GM12878 (cell line): ENCODE data around the gene MBD3L2B. TPM values are rescaled to one million over a fixed set of nuclear protein-coding genes. Genes with fewer than 3 reads are reported as not detected.
"Not testable (repeated sequence)": the region's sequence is repeated elsewhere in the genome, so short reads cannot be mapped to it uniquely, and the experiment has no call there.

Experiments
- ATAC-seq: fragments of 200-7000 bp; cut with Tn5 transposase; 3 replicates; pipeline ENCODE4 v1.9.1; 2020; ENCODE audit warnings: mild to moderate bottlenecking, moderate library complexity
- BruUV-seq: library from RNA; stranded (reverse); fragments of 400-500 nt; replicated peaks from 2 replicates; lab custom pipeline; 2021; lab: Mats Ljungman, UMichigan
- CTCF ChIA-PET: fragments of 300-600 bp; sonication (Branson Sonifier 250); formaldehyde crosslinking; extraction: SDS; loops from one replicate; lab custom pipeline; 2021; ENCODE audit warnings: inconsistent platforms; lab: Yijun Ruan, JAX
- POLR2A ChIA-PET: fragments of 350-600 bp; formaldehyde crosslinking; extraction: SDS; loops from one replicate; lab custom pipeline; 2021; ENCODE audit warnings: inconsistent platforms; lab: Charles Lee
- RAD21 ChIA-PET: fragments of 300-600 bp; sonication (Branson Sonifier 250); formaldehyde crosslinking; loops from one replicate; lab custom pipeline; 2023; ENCODE audit warnings: antibody characterized with exemption; ENCODE audit not compliant: unreplicated experiment; lab: Charles Lee
- SMC1A ChIA-PET: fragments of 300-600 bp; sonication (Branson Sonifier 250); formaldehyde crosslinking; loops from one replicate; lab custom pipeline; 2023; ENCODE audit not compliant: unreplicated experiment, uncharacterized antibody; lab: Charles Lee
- DNase-seq: peaks from one replicate; pipeline ENCODE4 v3.0.0-alpha.2; 2011; ENCODE audit warnings: low read depth, low spot score
- FAIRE-seq: peaks from 3 replicates; lab custom pipeline; 2011; peaks lifted over from hg19 to GRCh38; lab: Jason Lieb, UNC
- H2AFZ ChIP-seq: 2 replicates; pipeline ENCODE4 v1.6.0; 2011; ENCODE audit warnings: low read depth, low read length, control low read depth; ENCODE audit not compliant: control insufficient read depth
- H3K27ac ChIP-seq: 2 replicates; pipeline ENCODE4 v1.5.1; 2011; ENCODE audit warnings: control low read depth; ENCODE audit not compliant: control insufficient read depth, insufficient read depth
- H3K27me3 ChIP-seq, 2 experiments: replicated peaks in 1 of 2; 2 replicates each; pipeline versions ENCODE4 v1.6.0 to v1.6.1; 2011; ENCODE audit warnings: low read length in 1 of 2; ENCODE audit not compliant: control insufficient read depth in 2 of 2, insufficient read depth in 2 of 2
- H3K36me3 ChIP-seq, 2 experiments: 2 replicates each; pipeline ENCODE4 v1.5.1; 2011; ENCODE audit warnings: low read length in 1 of 2; ENCODE audit not compliant: control insufficient read depth in 2 of 2, insufficient read depth in 2 of 2
- H3K4me1 ChIP-seq: 2 replicates; pipeline ENCODE4 v1.6.1; 2011; ENCODE audit warnings: mild to moderate bottlenecking, low read length, moderate library complexity, mixed read lengths; ENCODE audit not compliant: control insufficient read depth, insufficient read depth
- H3K4me2 ChIP-seq: 2 replicates; pipeline ENCODE4 v1.6.0; 2011; ENCODE audit warnings: control low read depth; ENCODE audit not compliant: control insufficient read depth, insufficient read depth
- H3K4me3 ChIP-seq: fragments of 200-600 bp; sonication (generic); 2 replicates; pipeline ENCODE4 v1.5.1; 2016
- H3K79me2 ChIP-seq: 2 replicates; pipeline ENCODE4 v1.6.0; 2011; ENCODE audit warnings: low read length; ENCODE audit not compliant: control insufficient read depth, insufficient read depth
- H3K9ac ChIP-seq: 2 replicates; pipeline ENCODE4 v1.8.0; 2011; ENCODE audit warnings: low read length, control low read depth, mixed read lengths; ENCODE audit not compliant: control insufficient read depth, insufficient read depth
- H3K9me3 ChIP-seq: replicated peaks from 3 replicates; pipeline ENCODE4 v1.5.1; 2011; ENCODE audit warnings: mild to moderate bottlenecking, low read length; ENCODE audit not compliant: control insufficient read depth, insufficient read depth
- H4K20me1 ChIP-seq: 2 replicates; pipeline ENCODE4 v1.6.0; 2011; ENCODE audit not compliant: control insufficient read depth, insufficient read depth
- WGBS: methylation state at CpG from one replicate; pipeline ENCODE4 v1.1.6; 2016; ENCODE audit warnings: low lambda C conversion rate; ENCODE audit not compliant: insufficient replicate concordance, insufficient coverage; ENCODE audit errors: missing lambda C conversion rate; 5-methylcytosine and 5-hydroxymethylcytosine counted together
- in situ Hi-C: fragments of 300-500 bp; cut with MboI; formaldehyde crosslinking; loops from 9 replicates; pipeline ENCODE4 v1.14.3; 2018; ENCODE audit warnings: mixed read lengths
- intact Hi-C: fragments of 100-400 bp; cut with micrococcal nuclease; formaldehyde crosslinking; loops from one replicate; pipeline ENCODE4 v1.14.2; 2022; ENCODE audit not compliant: unreplicated experiment
- polyA plus RNA-seq, 11 experiments: library from polyadenylated mRNA; depleted of rRNA in 4 of 11; unstranded in 6 of 11; stranded (reverse) in 5 of 11; fragments of >200 nt; fragmentation: Nextera tagmentation in 4 of 11; fragmentation: Illumina TruSeq in 1 of 11; extraction: Ambion mirVana in 4 of 11; extraction: Trizol in 1 of 11; gene quantifications; 1 replicate in 1 of 11; 2 replicates in 10 of 11; pipeline versions ENCODE4 v1.2.1 to v1.2.3, GENCODE V29; 2011 to 2016; ENCODE audit warnings: inconsistent platforms in 2 of 11, missing spikeins in 2 of 11, low read depth in 1 of 11
- total RNA-seq, 4 experiments: library from RNA; depleted of rRNA in 3 of 4; stranded (reverse); fragments of >200 nt in 3 of 4; fragmentation: Illumina TruSeq in 1 of 4; extraction: Trizol in 1 of 4; gene quantifications; 2 replicates each; pipeline versions ENCODE4 v1.2.1 to v1.2.3, GENCODE V29; 2013 to 2021

Gene MBD3L2B
- total and polyA plus RNA-seq, 10 of the 15 experiments (the other 5 are each of a cell fraction or from before 2014, with no cell fraction given), result 0.10 TPM; not detected in 9

- H3K36me3 ChIP-seq, POLR2A ChIA-PET: not testable (repeated sequence)
Observed at GRCh38 chr19:7058576-7058975, 37.3 kb upstream of the MBD3L2B start, which contains the start of gene MBD3L3. Gene MBD3L3, minus strand, starts transcription at chr19:7058676. Its CDS starts 71 bp downstream, at chr19:7058605.

GRCh38 chr19:7056371-7056770, 35.1 kb upstream of the MBD3L2B start:
- CTCF ChIA-PET, intact Hi-C loops, H3K27ac ChIP-seq, H3K9me3 ChIP-seq, ATAC-seq, H3K9ac ChIP-seq, H3K4me2 ChIP-seq, H3K27me3 ChIP-seq, H2AFZ ChIP-seq, H4K20me1 ChIP-seq, BruUV-seq, DNase-seq, SMC1A ChIA-PET, H3K4me3 ChIP-seq, H3K36me3 ChIP-seq, H3K4me1 ChIP-seq, RAD21 ChIA-PET, in situ Hi-C loops, FAIRE-seq, POLR2A ChIA-PET, H3K79me2 ChIP-seq: not testable (repeated sequence)
- 81% methylated on average over 8 of the region's 16 CpGs for WGBS

More at GRCh38 chr19:7058576-7058975, 37.3 kb upstream of the MBD3L2B start, which contains the start of gene MBD3L3:
- FAIRE-seq, in situ Hi-C loops, H3K9me3 ChIP-seq, H3K4me2 ChIP-seq, H4K20me1 ChIP-seq, H3K27ac ChIP-seq, H3K79me2 ChIP-seq, BruUV-seq, H3K4me3 ChIP-seq, RAD21 ChIA-PET, H3K27me3 ChIP-seq, SMC1A ChIA-PET, CTCF ChIA-PET, intact Hi-C loops, H2AFZ ChIP-seq, ATAC-seq, DNase-seq, H3K4me1 ChIP-seq, H3K9ac ChIP-seq: not testable (repeated sequence)
- no CpG with 5 or more reads among the region's 8 CpGs for whole genome bisulfite sequencing

GRCh38 chr19:7055679-7056078, 34.4 kb upstream of the MBD3L2B start:
- BruUV-seq, POLR2A ChIA-PET, H3K9me3 ChIP-seq, H3K4me3 ChIP-seq, H3K27ac ChIP-seq, H2AFZ ChIP-seq, CTCF ChIA-PET, H3K4me2 ChIP-seq, ATAC-seq, DNase-seq, SMC1A ChIA-PET, FAIRE-seq, in situ Hi-C loops, H3K27me3 ChIP-seq, H4K20me1 ChIP-seq, H3K79me2 ChIP-seq, RAD21 ChIA-PET, H3K9ac ChIP-seq, intact Hi-C loops, H3K4me1 ChIP-seq, H3K36me3 ChIP-seq: not testable (repeated sequence)
- WGBS, result 60% methylated on average over 12 of the region's 14 CpGs

- H3K9me3 ChIP-seq, intact Hi-C loops, POLR2A ChIA-PET, SMC1A ChIA-PET, H3K4me1 ChIP-seq, H2AFZ ChIP-seq, ATAC-seq, FAIRE-seq, RAD21 ChIA-PET, H3K4me3 ChIP-seq, in situ Hi-C loops, H3K79me2 ChIP-seq, H3K4me2 ChIP-seq, H4K20me1 ChIP-seq, DNase-seq, H3K27me3 ChIP-seq, H3K36me3 ChIP-seq, H3K27ac ChIP-seq, H3K9ac ChIP-seq, BruUV-seq, CTCF ChIA-PET: not testable (repeated sequence)
- WGBS, result 82% methylated on average over 12 of the region's 14 CpGs
Observed at GRCh38 chr19:7054635-7055368, 33.6 kb upstream of the MBD3L2B start.
